ENCODE measurements around the gene ELP1.

DNA sequence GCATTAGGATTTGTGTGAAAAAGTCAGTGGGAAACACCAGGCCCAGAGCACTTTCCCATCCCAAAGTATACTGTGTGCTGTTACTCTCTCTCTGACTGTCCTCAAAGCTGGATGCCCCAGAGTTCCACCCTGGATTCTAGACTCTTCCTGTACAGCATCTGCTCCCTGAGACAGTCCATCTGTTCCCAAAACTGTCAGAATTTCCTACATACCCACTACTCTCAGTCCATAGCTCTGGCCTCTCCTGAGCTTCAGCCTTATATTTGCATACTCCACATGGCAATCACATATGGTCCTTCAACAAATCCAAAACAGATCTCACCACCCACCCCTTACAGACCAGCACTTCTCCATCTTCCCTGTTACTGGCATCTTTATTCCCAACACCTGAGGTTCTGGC lies 9.5 kb downstream of the ELP1 start:
- TF ChIP-seq, protein P1, sequence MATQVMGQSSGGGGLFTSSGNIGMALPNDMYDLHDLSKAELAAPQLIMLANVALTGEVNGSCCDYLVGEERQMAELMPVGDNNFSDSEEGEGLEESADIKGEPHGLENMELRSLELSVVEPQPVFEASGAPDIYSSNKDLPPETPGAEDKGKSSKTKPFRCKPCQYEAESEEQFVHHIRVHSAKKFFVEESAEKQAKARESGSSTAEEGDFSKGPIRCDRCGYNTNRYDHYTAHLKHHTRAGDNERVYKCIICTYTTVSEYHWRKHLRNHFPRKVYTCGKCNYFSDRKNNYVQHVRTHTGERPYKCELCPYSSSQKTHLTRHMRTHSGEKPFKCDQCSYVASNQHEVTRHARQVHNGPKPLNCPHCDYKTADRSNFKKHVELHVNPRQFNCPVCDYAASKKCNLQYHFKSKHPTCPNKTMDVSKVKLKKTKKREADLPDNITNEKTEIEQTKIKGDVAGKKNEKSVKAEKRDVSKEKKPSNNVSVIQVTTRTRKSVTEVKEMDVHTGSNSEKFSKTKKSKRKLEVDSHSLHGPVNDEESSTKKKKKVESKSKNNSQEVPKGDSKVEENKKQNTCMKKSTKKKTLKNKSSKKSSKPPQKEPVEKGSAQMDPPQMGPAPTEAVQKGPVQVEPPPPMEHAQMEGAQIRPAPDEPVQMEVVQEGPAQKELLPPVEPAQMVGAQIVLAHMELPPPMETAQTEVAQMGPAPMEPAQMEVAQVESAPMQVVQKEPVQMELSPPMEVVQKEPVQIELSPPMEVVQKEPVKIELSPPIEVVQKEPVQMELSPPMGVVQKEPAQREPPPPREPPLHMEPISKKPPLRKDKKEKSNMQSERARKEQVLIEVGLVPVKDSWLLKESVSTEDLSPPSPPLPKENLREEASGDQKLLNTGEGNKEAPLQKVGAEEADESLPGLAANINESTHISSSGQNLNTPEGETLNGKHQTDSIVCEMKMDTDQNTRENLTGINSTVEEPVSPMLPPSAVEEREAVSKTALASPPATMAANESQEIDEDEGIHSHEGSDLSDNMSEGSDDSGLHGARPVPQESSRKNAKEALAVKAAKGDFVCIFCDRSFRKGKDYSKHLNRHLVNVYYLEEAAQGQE (IDR thresholded peaks at IDR 0.05; ENCODE audit: insufficient read depth in 1 of 2, low read depth in 2 of 2, low read length in 2 of 2): no peak
- TF ChIP-seq POLR2AphosphoS5 (IDR thresholded peaks at IDR 0.05; ENCODE audit: low read depth, low read length) (no peak), SIN3A (IDR thresholded peaks at IDR 0.05; ENCODE audit: borderline replicate concordance, insufficient read depth, low read length) (no peak), TAF1 (IDR thresholded peaks at IDR 0.05; ENCODE audit: borderline replicate concordance, insufficient read depth, low read length) (no peak)

All from PFSK-1 (cell line).